Measurements from ENCODE around the gene GSTM3.

GSTM3 gene

DNA sequence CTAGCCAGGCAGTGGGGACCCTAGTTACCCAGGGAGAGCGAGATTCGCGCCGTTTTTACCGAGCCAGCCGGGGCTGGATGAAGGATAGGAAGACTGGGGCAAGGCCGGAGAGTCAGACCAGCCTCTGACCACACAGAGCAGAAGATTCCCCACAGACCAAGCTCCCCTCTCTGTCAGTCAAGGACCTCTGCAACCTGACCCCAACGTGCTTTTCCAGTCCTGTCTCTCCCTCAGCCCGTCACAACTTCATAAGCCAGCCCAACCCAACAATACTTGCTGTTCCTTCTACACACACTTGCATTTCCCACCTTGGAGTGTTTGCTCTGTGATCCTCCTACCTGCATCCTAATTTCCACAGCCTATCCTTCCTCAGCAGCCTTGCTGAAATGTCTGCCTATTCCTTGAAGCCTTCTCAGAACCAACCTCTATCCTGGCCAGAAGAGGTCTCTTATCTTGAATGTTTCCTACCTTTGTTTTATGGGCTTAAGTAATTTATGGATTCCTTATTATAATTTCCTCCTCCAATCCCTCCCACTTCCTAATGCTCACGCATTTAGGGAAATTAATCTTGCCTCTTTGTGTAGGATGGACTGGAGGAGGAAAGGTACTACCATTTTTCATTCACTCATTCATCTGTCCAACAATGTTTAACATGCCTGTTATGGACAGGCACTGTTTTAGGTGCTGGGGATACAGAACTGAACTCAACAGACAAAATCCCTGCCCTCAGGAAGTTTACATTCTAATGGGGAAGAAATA lies at the start of gene GSTM3:
GSTM3 (minus strand) TSS at position 424 of the 759 bp plus-strand sequence. CDS start 751 bp downstream, outside the sequence.
- DNase-seq = peak; percentile 35 to 55

DNA sequence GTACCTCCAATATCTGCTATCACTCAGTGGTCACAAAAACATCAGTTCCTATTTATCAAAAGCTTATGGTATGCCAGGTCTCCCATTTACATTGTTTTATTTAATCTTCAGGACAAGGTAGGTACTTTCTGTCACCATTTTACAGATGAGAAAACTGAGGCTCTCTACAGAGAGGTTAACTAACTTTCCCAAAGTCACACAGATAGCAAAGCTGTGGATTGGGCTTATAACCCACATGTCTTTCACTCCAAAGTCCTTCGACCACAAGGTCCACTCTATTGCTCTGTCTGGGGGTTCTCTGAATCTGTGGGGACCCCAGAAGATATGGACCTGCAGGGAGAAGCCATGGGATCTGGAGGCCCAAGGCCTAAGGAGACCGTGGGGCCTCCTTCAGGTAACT lies 49.5 kb upstream of the GSTM3 start:
- DNase-seq = no peak

DNA sequence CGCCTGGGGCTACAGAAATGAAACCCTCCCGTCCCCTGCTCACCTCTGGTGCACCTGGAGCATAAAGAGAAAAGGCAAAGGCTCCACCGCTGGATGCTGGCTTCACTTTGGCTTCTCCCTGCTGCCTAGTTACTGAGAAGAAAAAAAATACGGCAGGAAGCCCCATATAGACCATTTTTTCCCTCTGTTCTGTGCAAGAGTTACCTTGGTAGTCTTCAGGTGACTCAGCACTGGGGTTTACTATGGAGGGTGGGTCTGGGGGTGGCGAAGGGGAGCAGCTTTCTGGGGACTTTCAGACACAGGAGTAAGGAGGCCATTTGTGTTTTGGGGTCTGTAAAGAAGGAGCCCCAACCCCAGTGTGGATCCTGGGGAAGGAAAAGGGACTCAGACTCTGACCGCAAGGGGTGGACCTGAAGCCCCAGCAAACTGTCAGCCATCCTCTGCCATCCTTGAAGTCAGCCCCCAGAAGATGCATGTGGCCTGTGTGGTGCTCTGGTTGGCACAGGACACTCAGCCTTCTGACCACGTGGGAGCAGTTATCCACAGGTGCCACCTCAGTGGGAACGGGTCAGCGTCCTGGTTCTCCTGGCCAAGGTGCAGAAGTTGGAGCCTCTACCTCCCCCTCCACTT lies 48.8 kb upstream of the GSTM3 start:
- DNase-seq = no peak

DNA sequence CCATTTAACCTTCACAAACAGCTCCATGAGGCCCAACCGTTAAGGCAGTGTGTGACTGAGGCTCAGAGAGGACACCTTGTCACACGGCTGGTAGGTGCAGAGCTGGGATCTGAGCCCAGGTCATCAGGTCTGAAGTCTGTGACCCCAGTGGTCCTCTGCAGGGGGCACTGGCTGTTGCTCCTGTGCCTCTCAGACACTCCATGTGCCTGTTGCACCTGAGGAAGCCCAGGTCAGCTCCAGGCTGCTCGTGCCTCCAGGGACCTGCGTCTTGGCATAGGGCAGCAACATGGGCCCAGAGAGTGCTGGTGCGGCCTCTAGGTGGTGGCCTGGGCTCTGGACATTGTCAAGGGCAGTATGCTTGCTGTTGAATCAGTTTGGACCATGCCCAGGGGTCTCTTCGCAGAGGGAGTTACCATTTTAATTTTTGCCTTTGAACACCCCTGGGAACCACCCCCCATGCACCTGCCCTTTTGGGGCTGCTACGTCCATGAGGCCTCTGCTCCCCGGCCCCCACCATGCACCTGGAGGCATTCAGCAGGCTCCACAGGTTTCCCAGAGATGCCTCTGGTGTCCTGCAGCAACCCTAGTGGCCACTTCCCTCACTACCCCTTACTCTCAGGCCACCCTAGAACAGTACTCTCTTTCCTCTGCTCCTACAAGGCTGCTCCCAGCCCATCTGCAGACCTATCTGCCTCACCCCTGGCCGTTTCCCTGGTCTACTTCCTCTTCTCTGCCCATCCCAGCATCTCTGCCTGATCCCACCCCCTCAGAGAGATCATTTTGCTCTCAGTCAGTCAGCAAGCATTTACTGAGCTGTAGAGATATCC lies 48.1 kb upstream of the GSTM3 start:
- DNase-seq = peak; percentile 93

DNA sequence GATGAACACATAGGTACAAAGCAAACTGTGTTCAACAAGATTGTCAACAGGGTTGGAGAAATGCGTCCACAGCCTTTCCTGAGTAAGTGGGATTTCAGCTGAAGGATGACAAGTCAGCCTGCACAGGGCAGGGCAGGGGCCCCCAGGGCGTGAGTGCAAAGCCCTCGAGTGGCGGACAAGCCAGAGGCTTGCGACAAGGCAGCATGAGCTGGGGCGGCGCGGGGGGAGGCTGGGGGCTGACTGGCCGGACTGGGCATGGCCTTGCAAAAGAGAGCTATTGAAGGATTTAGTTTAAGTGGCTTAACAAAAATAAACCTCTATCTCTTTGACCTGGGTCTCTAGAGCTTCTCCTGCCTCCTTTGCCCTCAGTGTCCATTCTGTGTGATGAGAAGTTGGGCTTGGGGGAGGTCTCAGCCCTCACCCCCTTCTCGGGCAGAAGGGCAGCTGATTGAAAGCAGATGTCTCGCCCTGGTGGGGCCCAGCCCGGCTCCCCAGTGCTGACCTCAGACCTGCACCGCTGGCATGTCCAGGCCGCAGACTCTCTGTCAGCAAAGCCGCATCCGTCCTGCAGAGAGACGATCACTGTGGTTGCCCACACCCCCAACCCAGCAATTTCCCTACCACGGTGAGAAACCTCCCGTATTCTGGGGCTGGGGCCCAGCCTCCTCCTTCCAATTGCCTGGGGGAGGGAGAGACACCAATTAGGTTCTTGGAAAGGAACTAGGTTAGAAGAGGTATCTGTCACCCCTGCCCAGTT lies 47.2 kb upstream of the GSTM3 start:
- no peak for DNase-seq

DNA sequence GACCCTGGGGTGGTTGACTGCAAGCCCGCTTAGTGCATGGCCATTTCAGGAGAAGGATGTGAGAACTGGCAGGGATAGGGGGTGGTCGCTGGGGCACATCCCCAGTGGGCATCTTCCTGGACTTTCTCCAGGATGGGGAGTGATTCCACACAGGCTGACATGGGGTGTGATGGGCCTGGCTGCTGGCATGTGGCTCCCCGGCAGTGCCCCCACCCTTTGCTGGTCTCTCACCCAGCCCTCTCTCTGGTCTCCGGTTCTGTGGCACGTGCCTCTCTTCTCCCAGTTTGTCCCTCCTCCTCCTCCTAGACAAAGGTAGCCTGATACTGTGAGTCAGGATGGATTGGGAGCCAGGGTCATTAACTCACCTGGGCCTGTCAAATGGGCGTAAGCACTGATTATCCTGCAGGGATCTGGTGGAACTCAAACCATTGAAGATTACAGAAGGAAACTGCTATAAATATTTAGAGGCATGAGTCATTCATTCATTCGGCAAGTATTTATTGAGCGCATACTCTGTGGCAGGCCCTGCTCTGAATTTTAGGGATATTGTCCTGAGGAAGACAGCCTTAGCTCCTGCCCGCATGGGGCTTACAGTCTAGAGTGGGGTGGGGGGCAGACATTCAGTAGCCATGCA lies 46.5 kb upstream of the GSTM3 start:
- no peak for DNase-seq

DNA sequence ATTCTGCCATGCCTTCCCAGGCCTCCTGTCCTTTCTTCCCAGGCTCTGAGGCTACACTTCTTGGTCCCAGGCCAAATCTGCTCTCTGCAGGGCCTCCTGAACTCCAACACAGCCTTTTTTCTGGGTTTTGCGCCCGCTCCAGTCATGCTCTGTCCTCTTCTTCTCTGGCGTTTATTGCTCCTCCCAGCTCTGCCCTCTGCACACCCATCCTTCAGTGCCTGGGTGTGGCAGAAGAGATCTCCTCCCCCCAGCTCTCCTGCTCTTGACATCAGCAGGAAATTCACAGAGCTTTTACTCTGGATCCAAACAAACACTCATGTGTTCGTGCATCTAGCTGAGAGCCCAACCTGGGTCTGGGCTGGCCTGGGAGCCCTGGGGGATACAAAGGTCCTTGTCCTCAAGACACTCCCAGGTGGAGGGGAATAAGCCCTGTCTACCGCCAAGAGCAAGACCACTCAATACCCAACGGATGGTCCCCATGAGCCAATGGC lies 45.7 kb upstream of the GSTM3 start:
- DNase-seq = no peak

DNA sequence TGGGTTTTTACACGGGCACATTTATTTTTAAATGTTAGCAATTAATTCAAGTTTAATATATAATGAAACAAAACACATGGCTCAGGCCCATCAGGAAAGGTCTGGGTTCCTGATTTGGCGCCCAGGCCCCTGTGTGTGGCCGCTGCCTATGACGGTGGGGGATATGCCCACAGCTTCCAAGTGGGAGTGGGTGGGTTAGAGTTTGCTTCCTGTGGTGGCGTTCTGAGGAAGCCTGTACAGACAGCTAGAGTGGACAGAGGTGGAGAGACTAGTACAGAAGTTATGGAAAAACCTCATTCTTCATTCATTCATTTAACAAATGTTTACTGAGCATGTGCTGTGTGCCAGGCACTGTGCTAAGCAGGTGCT lies 45.3 kb upstream of the GSTM3 start:
- no peak for DNase-seq

DNA sequence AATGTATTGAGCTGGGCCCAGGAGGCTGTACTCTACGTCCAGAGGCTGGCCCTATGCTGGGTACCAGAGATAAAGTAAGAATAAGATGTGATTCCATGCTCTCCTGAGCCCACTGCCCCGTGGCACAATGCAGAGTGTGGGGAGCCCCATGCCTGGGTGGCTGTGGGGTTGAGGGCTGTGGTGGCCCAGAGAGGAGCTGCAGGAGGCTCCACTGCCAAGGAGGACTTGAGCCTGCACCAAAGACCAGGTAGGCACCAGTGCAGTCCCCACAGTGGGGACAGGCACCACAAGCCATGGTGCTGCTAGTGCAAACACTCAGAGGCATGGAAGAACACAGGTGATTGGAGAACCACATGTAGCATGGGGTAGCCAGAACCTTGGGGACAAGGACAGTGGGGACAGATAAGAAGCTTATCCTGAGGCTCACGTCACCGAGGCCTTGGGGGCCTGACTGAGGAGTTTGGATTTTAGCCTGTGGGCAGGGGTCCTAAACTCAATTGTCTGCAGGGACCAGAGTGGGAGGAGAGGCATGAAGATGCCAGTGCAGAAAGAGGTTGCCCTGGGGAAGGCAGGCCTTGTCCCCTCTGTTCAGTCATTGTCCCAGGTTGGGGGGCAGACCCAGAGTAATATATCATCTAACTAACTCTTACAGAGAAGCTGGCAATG lies 44.7 kb upstream of the GSTM3 start:
- DNase-seq = no peak

DNA sequence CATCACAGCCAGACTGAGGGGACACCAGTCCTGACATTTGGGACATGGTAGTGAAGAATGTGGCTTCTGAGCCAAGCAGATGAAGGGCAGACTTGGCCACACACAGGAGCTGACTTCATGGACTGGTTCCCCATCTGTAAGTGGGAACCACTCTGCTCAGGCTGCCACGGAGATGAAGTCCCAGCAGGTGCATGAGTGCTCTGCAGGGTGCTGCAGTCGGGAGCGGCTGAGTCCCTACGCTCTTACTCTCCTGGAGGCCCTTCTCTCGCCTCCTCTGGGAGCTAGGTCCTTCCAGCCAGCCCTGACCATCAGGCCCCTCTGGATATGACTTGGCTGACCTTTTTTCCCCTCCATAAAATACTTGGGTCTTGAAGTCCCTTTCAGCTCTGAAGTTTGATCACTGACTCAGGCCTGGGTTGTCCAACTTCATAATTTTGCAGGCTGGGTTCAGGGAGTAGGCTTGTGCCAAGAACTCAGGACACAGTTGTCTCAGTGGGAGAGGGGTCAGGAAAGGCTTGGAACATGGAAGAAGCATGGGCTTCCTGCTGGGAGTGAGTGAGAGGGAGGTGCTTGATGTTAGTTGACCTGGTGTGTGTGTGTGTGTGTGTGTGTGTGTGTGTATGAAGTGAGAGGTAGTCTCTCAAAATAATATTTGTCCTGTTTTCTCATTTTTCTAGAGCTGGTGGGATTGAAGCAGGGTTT lies 43.9 kb upstream of the GSTM3 start:
- no peak for DNase-seq

DNA sequence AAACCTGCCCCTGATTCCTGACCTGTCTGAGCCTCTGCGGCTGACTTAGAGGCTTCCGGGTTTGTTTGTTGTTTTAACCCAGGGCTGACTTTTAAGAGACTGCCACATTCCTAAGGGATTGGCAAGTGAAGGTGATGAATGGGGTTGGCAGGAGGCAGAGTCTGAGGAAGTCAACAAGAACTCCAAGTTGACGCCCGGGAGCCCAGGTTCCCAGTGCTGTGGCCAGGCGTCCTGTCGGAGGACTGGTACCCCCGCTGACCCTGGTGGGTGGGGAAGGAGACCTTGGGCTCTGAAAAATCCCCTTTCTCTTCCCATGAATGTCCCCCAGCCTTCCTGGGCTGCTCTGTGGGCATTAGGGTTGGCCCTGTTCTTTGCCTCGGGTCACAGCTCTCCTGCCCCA lies 42.6 kb upstream of the GSTM3 start:
- no peak for DNase-seq

DNA sequence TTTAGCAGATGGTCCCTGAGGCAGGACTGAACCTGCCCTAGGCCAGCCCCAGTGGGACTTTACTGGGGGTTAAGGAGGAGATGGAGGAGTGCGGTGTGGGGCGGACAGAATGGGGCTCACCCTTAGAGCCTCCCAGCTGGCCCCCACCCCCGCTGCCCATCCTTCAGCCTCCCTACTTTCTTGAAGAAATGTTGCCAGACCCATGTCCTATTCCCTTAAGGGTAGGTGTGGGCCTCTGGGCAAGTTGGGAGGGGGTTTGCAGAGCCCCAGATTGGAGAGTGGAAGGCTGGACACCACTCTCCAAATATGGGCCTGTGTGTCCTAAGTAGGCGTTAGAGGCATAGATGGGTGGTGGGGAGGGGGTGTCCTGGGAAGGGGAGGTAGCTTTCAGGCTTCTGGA lies 42.1 kb upstream of the GSTM3 start:
- DNase-seq = no peak

DNA sequence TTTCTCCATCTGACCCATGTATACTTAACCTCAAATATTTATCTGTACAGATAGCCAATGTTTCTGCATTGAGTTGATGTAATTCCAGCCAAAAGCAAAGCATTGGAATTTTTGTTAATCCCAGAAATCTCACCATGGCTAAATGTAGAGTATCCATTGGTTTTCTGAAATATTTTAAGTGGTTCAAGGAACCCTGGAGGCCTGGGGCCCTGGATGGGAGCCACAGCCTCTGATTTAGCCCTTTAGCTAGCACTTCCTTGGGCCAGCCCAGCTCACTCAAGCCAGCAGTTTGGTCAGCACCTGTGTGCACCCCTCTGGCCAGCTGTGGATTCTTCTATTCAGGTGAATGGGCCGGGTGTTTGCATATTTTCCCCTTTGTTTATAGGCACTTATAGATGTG lies 41.7 kb upstream of the GSTM3 start:
- no peak for DNase-seq

DNA sequence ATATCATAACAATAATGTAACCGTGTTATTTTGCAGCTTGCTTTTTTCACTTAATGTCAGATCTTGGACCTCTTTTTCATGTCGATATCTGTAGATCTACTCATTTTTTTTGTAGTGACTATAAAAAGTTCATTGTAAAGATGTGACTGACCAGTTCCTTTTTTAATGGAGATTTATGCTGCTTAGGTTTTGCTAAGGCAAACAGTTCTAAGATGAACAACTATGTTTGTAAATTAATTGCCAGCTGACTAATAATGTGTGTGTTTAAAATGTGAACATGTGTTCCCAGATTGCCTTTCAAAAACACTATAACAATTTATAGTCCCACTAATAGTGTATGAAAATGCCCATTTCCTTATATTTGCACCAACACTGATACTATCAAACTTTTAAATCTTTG lies 41.0 kb upstream of the GSTM3 start:
- no peak for DNase-seq

DNA sequence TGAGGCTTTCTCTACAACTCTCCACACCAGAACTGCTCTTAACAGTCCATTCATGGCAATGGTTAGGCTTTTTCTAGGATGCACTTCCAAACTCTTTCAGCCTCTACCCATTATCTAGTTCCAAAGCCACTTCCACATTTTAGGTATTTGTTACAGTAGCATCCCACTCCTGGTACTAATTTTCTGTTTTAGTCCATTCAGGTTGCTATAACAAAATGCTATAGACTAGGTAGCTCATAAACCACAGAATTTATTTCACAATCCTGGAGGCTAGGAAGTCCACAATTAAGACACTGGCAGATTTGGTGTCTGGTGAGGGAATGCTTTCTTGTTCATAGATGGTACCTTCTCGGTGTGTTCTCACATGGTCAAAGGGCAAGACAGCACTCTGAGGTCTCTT lies 40.1 kb upstream of the GSTM3 start:
- DNase-seq = no peak

DNA sequence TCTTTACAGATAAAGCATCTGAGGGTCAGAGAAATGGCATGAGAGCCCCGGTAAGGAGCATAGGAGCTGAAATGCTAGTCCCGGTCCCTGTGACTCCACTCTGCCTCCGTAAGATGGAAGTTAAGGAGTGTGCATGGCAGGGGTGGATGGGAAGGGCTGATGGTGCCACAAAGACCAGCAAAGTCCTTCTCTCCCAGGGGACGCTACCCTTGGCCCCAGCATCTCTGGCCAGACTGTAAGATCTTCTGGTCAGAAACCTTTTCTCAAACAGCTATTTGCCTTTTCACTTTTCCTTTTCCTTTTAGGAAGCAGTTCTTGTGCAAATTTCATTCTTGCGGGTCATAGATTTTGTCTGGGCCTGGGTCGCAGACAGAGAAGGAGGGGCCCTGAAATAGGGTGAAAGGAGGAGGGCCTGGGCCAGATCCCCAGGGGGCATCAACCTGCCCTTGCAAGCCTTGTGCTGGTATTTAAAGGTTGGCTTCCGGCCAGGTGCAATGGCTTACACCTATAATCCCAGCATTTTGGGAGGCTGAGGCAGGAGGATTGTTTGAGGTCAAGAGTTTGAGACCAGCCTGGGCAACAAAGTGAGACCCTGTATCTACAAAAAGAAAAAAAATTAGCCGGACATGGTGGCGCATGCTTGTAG lies 37.3 kb upstream of the GSTM3 start:
- no peak for DNase-seq

DNA sequence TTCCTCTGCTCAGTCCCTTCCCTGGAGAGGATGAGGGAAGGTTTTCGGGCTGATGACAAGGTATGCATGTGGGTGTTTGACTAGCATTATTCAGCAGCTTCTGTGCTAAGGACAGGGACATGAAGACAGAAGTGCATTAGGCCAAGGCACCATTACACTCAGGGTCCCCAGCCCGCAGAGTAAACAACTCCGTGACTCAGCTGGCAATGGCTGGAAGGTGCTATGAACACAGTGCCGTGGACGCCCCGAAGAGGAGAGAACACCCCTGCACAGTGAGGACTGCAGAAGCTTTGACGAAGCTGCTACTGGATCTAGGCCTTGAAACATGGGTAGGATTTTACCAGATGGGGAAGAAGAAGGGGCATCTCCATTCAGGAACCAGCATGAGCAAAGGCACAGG lies 36.6 kb upstream of the GSTM3 start:
- DNase-seq = no peak

DNA sequence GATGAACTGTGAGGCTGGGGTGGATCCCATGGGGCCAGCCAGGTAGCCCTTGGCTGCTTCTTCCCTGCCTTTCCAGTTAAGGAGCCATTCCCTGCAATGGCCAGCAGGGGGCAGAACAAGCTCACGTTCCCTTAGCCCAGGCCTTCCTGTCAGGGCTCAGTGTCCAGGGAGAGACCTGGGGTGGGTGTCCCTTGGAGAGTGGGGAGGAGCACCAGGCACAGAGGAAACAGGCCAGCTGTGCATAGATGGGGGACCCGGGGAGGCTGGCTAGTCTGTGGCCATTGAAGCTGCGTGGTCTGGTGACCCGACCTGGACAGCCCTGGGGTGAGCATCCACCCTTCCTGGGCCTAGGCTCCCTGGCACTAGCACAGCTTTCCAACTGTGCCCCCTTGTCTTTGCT lies 36.1 kb upstream of the GSTM3 start:
- DNase-seq = peak; percentile 75

DNA sequence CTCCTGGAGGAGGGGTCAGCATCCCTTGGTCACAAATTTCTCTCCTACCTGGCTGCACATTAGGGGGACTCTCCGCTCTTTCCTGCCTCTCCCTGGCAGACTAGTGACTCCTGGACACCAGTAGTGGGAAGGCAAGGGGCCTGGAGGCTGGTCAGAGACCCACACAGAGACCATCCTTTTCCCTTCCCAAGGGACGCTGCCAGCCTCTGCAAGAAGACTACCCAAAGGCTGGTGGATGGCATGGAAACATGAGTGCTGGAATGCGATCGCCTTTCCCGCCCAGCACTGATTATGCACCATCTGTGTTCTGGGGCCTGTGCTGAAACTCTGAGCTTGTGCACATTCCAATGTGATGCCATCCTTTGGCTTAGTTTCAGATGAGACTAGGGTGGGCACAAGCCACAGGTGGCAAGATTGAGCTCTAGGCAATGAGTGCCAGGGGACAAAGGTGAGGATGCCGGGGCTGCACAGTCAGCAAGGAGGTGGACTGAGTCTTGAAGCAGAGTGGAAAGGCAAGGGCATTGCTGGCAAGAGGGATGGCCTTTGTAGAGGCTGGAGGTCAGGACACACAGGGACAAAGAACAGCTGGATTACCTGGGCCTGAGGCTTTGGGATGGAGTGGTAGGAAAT lies 35.5 kb upstream of the GSTM3 start:
- no peak for DNase-seq

DNA sequence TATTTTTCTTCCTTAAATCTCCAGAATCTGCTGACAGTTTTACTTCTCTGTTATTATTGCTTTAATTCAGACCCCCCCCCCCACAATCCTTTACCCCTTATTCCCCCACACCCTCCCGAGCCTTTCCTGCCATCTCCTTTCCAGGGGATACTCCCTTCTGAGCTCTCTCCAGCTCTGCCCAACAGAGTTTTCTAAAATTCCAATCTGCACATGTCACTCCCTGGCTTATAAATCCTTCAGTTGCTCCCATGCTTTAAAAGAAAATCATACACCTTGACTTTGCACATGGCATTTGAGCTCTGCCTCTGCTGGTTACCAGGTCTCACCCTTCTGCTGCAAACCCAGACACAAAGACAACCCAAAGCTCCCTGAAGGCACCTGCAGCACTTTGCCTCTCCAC lies 34.6 kb upstream of the GSTM3 start:
- DNase-seq = no peak

All from Kasumi-1 (cell line).